Germinal center (tissue), 1 donor: Measurements from ENCODE around the gene RARB.

ENCODE experiments used
- DNase-seq: peaks from one replicate; pipeline ENCODE4 v3.0.0; 2012; ENCODE audit warnings: mixed read lengths, low spot score

The RARB gene

GRCh38 chr3:25555695-25556437, 127.8 kb downstream of the RARB start:
- no peak for DNase-seq

- DNase-seq: no peak
Observed at GRCh38 chr3:25556447-25556846, 128.4 kb downstream of the RARB start.

DNA sequence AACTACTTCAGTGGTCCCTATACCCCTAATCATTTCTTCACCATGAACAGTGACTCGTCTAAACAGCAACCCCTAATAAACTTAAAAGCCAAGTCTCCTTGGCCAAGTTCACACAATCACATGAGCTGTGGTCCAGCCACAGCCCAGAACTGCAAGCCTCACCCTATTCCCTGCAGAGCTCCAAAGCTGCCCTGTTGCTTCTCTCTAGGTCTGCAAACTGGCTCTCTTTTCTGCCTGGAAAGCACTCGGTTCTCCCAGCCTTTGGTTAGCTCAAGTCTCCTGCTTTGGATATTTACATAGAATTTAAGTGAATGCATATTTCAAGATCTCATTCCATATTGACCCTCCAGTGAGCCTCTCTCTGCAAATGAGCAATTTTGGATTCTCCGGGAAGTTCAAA, 129.6 kb downstream of the RARB start:
- DNase-seq: no peak

DNA sequence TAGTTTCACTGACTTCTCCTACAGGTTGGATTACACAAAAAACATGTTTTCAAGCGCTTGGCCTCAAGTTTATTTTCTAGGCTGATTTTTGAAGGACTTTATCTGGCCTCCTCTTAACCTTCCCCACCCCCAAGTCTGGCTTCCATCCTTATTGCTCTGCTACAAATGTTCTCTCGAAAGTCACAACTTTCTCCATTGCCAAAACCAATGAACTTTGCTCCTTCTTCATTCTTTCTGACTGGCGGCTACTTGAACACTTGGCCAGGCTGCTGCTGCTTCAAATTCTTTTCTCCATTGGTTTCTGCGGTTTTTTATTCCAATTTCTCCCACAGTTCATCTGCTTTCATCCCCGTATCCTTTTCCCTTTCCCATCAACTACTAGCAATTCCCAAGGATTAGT, 130.1 kb downstream of the RARB start:
- no peak for DNase-seq

DNA sequence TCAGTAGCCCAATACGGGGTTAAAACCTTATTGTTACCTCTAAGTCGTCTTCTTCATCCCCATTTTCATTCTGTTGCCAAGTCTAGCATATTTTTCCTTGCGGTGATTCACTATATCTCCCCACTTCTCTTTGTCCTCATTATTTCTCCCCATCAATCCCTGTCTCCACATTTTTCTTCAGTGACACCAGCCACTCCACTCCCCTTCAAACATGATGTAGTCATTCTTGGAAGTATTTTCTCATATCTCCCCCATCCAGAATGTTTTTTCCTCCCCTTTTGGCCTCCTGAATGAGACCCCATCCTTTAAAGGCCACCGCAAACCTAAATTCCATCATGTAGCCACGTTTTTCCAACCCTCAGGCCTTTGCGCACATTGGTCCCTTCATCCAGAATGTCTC, 130.7 kb downstream of the RARB start:
- DNase-seq: no peak

DNA sequence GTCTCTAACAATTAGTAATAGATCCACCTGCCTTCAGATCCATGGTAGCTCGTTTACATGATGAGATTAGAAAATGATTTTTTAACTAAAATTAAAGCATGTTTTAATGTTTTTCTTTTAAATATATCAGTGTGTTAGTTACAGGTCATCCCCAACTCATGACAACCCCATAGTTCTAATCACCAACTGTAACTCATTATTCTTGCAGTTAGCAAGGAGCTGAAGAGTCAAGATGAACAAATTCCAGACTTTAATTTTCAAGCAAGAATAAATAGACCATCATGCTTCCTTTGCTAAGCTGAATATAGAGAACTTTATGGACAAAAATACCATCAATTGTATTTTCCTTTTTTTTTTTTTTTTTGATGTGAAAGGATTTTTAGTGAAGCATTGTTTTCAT, 135.5 kb downstream of the RARB start:
- no peak for DNase-seq

- no peak for DNase-seq
Observed at GRCh38 chr3:25564075-25564474, 136.0 kb downstream of the RARB start.

DNA sequence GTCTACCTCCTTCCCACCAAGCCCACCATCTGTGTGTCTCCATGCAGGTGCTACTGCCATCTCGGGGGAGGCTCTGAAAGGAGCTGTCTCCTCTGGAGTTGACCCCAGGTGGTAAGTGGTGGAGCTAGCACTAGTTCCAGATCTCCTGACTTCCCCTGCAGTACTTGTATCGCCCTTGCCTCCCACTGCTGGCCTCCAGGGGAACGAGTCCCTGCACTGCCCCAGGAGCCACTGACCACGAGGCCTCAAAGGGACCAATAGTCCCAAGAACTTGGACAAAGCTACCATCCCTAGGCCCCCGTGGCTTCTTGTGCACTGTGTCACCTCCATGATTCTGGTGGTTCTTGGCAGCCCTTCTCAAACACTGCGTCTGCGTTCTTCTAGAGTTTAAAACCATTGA, 137.7 kb downstream of the RARB start:
- no peak for DNase-seq

DNA sequence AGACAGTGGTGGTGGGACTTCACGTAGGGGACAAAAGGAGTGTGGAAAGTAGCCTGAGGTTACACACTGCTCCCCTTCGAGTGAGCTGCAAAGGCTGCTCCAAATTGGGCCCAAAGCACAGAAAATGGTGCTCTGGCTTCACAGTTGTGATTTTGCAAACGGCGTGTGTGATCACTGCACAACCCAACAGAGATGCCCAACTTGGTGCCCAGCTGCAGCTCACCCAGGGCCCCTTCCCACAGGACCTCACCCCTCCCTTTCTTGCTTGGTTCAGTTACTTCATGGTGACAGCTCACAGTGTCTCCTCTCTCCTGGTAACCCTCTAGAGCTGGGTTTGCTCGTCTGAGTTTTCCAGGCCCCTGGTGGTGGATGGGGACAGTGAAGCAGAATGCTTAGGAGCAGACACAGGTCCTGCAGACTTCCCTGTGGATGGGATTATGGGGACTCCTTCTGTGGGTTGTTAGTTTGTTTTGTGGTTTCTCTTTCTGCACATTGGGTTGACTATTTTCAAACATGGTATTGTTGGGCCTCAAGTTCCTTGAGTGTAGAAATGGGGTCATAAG, 138.4 kb downstream of the RARB start:
- DNase-seq: no peak

DNA sequence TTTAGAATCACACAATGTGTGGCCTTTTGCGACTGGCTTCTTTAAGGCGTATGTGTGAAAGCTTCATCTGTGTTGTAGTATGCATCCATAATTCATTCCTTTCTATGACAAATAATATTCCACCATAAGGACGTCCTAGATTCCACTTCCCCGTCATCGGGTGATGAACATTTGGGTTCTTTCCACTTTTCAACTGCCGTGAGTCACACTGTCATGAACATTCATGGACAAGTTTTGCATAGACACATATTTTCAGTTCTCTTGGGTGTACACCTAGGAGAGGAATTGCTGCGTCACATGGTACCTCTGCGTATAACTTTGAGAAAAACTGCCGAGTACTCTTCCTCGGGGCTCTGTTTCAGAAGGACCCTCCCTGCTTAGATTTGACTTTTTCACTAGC, 139.3 kb downstream of the RARB start:
- DNase-seq: no peak

DNA sequence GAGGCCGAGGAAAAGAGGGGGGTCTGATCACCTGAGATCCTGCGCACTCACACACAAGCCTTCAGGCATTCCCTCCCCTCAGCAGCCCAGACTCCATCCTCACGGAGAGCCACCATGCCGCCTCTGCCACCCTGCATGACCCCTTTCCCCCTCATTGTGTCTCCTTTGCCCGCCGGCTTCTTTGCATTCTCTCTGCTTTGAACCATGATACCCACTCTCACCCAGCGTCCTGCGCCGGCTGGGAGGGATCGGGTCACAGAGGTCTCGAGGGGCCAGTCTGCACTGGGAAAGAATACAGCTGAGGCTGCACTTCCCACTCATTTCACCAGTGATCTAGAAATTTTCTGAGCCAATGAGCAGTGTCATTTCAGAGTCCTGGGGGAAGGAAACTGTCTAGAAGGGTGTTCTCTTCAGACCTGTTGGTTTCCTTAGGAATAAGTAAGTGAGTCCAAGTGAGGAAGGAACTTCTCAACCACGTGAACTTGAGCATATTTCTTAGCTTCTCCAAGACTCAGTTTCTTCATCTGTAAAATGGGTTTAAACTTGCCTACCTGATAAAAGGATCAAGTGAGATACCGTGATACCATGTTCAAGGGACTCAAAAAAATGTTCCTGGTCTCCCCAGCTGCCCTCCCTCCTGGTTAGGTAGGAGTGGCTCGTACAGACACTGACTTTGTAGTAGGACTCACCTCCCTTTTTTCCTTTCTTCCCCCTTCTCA, 139.9 kb downstream of the RARB start:
- DNase-seq: no peak

- DNase-seq: no peak
Observed at GRCh38 chr3:25568525-25569078, 140.5 kb downstream of the RARB start.

GRCh38 chr3:25571285-25571684, 143.2 kb downstream of the RARB start:
- DNase-seq: no peak

- DNase-seq: no peak
Observed at GRCh38 chr3:25572336-25572735, 144.3 kb downstream of the RARB start.

DNA sequence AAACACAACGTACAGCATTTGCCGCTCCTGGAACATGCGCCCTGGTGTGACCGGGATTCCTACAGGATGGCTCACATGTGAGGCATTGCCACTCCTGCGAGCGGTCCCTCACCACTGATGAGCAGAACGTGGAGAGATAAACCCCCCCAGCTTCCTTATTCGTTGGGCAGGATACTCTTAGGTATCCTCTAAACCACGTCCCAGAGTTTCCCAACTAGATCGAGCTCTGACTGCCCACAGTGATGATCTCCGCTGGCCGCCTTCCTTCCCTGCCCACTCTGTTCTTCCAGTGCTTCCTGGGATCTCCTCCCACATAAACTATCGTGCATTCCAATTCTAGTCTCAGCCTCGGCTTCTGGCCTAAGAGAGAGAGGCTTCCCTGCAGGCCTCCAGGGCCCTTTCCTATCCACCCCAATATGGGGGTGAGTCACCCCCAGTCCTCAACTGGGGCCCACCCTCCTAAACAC, 144.9 kb downstream of the RARB start:
- no peak for DNase-seq

DNA sequence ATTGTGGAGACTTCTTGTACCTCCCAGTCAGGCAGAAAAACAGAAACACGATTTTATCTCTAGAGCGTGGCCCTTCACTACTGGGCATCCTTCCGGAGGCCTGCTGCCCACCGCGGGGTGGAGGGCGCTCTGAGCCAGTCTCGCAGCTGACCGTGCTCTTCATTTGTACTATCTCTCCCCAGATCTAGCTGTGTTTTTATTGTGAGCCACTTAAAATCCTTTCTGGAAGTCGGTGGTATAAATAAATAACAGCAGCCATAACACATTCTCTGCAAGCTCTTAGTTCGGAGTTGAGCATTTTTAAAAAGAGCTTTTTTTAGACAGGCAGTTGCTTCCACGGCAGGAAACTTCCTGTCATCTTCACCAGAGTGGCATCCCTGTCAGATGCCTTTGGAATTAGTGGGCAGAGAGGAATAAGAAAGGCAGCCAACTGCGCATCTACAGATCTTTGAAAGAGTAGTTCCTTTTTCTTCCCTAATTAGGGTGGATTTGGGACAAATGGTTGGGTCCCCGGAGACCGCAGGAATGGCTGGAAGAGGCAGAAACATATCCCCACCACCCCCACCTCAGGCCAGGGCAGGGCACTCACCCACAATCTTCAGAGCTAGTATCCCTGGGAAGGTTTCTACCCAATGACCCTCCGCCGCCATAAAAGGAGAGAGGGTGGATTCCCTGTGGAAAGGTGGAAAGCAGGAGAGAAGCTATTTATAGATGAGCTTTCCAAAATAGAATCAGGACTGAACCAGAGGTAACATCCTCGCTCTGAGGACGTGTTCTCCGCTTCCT, 145.5 kb downstream of the RARB start:
- no peak for DNase-seq

- DNase-seq: no peak
Observed at GRCh38 chr3:25574172-25574765, 146.2 kb downstream of the RARB start.

DNA sequence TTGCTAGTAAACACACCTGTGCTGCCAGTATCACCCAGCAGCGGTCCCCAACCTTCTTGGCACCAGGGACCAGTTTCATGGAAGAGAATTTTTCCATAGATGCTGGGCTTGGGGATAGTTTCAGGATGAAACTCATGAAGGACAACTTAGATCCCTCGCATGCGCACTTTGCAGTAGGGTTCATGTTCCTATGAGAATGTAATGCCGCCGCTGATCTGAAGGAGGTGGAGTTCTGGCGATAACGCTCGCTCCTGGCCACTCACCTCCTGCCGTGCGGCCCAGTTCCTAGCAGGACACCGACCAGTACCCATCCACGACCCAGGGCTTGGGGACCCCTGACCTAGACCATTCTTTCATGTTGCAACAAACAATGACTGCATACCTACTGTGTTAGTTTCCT, 146.9 kb downstream of the RARB start:
- DNase-seq: no peak

DNA sequence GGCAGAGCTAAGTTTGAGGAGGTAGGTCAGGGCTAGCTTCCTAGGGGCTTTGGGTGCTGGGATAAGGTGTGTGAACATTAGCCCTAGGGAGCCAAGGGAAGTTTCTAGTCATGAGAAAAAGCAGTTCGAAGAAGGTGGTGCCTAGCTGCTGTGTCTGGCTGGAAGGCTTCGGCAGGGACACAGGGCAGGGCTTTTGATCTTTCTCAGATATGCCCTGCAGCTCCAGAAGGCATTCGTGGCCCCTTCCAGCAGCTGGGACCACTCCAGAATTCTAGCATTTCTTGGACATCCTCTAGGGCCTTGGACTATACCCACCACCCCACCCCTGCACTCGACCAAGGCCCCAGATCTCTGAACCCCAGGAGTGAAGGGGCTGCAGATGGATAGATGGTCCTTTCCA, 148.1 kb downstream of the RARB start:
- no peak for DNase-seq

DNA sequence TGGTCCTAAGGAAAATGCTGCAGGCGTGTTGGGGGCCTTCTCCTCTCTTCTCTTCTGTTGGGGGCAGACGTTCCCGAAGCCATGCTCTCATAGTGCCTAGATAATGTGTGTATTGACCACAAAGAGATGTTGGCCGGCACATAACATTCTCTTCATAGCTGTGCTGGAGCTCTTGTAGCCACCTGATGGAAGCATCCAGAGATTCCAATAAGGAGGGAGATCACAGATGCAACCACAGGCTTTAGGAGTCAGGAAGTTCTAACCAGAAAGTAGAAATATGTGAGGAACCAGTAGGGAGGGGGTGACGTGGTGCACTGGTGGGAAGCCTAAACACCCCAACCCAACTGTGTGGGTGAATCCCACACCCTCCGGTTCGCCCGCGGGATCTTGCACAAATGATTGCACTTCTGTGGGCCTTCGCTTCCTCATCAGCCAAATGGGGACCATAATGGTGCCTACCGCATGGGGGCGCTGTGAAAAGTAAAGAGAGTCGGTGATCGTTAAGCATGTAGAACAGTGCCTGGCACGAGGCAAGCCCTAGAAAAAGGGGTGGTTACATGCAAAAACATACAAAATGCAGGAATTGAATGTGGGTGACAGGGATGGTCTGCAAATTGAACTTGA, 148.9 kb downstream of the RARB start:
- DNase-seq: no peak

GRCh38 chr3:25578059-25578458, 150.0 kb downstream of the RARB start:
- no peak for DNase-seq
